ENCODE measurements around the gene MRPS18B. TPM values are rescaled to one million over a fixed set of nuclear protein-coding genes. Genes with fewer than 3 reads are reported as not detected.

MRPS18B gene
- total and polyA plus RNA-seq, 2 of the 13 experiments (the other 11 are each of a cell fraction or from before 2014, with no cell fraction given), result 125 to 131 TPM

DNA sequence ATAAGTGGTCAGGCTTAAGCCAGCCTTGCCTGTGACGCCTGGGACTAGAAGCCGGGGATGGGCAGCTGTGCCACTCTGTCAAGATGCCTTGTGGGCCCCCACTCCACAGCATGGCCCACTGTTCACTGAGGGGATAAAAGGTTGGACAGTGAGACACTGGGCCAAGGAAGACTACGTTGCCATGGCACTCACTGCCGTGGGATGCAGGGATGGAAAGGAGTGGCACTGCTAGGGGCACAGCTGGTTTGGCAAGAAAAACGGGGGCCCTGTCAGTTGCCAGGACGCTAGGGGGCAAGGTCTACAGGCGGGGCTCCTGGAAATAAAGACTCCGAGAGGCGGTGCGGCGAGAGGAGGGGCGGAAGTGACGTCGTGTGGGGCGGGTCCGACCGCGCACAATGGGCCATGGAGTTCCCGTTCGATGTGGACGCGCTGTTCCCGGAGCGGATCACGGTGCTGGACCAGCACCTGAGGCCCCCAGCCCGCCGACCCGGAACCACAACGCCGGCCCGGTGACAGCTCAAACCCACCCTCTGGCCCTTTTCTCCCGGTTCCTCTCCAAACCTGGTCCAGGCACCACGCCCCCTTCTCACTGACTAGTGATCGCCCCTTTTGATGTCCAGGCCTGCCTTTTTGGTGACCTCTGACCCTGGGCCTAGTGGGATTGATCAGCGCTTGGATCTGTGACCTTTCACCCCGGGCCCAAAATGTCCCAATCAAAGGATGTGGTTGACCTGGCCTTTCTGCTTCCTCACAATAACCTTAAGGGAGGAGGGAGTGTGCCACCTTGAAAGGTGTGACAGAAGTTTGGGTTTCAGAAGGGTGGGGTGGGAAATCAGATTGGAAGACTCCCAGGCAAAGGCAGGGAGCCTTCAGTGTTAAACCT is 9.1 kb downstream of the MRPS18B start, which contains the start of gene ATAT1 (continued):
- no peak for TF ChIP-seq ZBTB1 (CRISPR knock-in tag; IDR thresholded peaks at IDR 0.05; ENCODE audit: borderline replicate concordance)
- TF ChIP-seq ZFX (CRISPR knock-in tag; IDR thresholded peaks at IDR 0.05; ENCODE audit: low read depth), result peak; percentile 98
- TF ChIP-seq SMAD1 (CRISPR knock-in tag; IDR thresholded peaks at IDR 0.05; ENCODE audit: borderline replicate concordance, low read depth), result peak; percentile 97; the same call in 1 of the 2 replicates
- no peak for TF ChIP-seq ZFP1 (CRISPR knock-in tag; IDR thresholded peaks at IDR 0.05)
- peak; percentile 86; the same call in 1 of the 2 replicates for TF ChIP-seq ZSCAN21 (CRISPR knock-in tag; IDR thresholded peaks at IDR 0.05; ENCODE audit: borderline replicate concordance)
- no peak for TF ChIP-seq WIZ (CRISPR knock-in tag; IDR thresholded peaks at IDR 0.05)
- TF ChIP-seq, protein P1, sequence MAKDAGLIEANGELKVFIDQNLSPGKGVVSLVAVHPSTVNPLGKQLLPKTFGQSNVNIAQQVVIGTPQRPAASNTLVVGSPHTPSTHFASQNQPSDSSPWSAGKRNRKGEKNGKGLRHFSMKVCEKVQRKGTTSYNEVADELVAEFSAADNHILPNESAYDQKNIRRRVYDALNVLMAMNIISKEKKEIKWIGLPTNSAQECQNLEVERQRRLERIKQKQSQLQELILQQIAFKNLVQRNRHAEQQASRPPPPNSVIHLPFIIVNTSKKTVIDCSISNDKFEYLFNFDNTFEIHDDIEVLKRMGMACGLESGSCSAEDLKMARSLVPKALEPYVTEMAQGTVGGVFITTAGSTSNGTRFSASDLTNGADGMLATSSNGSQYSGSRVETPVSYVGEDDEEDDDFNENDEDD (CRISPR knock-in tag; IDR thresholded peaks at IDR 0.05; ENCODE audit: borderline replicate concordance), result peak; percentile 54; the same call in 1 of the 2 replicates
- peak; percentile 85; the same call in 1 of the 2 replicates for TF ChIP-seq PCBP1 (IDR thresholded peaks at IDR 0.05; ENCODE audit: borderline replicate concordance, low read depth, low read length)
- TF ChIP-seq ZNF772 (CRISPR knock-in tag; IDR thresholded peaks at IDR 0.05), result peak; percentile 92
- TF ChIP-seq ZNF17 (CRISPR knock-in tag; IDR thresholded peaks at IDR 0.05), result no peak
- no peak for TF ChIP-seq ZNF20 (CRISPR knock-in tag; IDR thresholded peaks at IDR 0.05)
- TF ChIP-seq CREB1 (IDR thresholded peaks at IDR 0.05), result peak; percentile 92
- peak; percentile 97 for TF ChIP-seq CREB1 (CRISPR knock-in tag; IDR thresholded peaks at IDR 0.05)
- no peak; the same call in 1 of the 2 replicates for TF ChIP-seq PAWR (CRISPR knock-in tag; IDR thresholded peaks at IDR 0.05; ENCODE audit: borderline replicate concordance)
- no peak; the same call in 1 of the 2 replicates for TF ChIP-seq TRIM24 (CRISPR knock-in tag; IDR thresholded peaks at IDR 0.05)
- peak; percentile 8; the same call in 1 of the 2 replicates for TF ChIP-seq SP5 (CRISPR knock-in tag; IDR thresholded peaks at IDR 0.05; ENCODE audit: borderline replicate concordance, low read depth)
- peak; percentile 46; the same call in 1 of the 2 replicates for TF ChIP-seq RARA (CRISPR knock-in tag; IDR thresholded peaks at IDR 0.05)
- peak; percentile 16; the same call in 1 of the 2 replicates for TF ChIP-seq NCOR1 (IDR thresholded peaks at IDR 0.05; ENCODE audit: borderline replicate concordance, low read length)
- TF ChIP-seq IKZF4 (CRISPR knock-in tag; IDR thresholded peaks at IDR 0.05; ENCODE audit: borderline replicate concordance, low read depth, not compliant biosample characterization), result no peak
- TF ChIP-seq ZSCAN29 (CRISPR knock-in tag; conservative IDR thresholded peaks at IDR 0.05), result peak; percentile 83; the same call in 1 of the 2 replicates
- TF ChIP-seq ZFP62 (CRISPR knock-in tag; IDR thresholded peaks at IDR 0.05), result no peak
- no peak for TF ChIP-seq ZNF780A (CRISPR knock-in tag; IDR thresholded peaks at IDR 0.05)
- peak; percentile 72 for TF ChIP-seq ZNF572 (CRISPR knock-in tag; IDR thresholded peaks at IDR 0.05)
- peak; percentile 68; the same call in 1 of the 2 replicates for TF ChIP-seq NR0B2 (CRISPR knock-in tag; IDR thresholded peaks at IDR 0.05)
- TF ChIP-seq ZNF136 (CRISPR knock-in tag; IDR thresholded peaks at IDR 0.05; ENCODE audit: low read depth), result peak; percentile 91
- peak; percentile 95; the same call in 1 of the 2 replicates for TF ChIP-seq IRF9 (CRISPR knock-in tag; IDR thresholded peaks at IDR 0.05; ENCODE audit: borderline replicate concordance)
- TF ChIP-seq KDM4B (CRISPR knock-in tag; IDR thresholded peaks at IDR 0.05), result no peak
- TF ChIP-seq ZNF12 (CRISPR knock-in tag; IDR thresholded peaks at IDR 0.05), result no peak
- TF ChIP-seq CAMTA2 (CRISPR knock-in tag; IDR thresholded peaks at IDR 0.05; ENCODE audit: borderline replicate concordance), result 0 out of 2 replicates have a peak, but pooled peaks have one; percentile 38

Measured in HepG2 (cell line).